Trophoblast cell (in vitro differentiated cells and primary cell): Measurements from ENCODE around the gene GPRIN3.
"Not testable (repeated sequence)": the region's sequence is repeated elsewhere in the genome, so short reads cannot be mapped to it uniquely, and the experiment has no call there.

Source experiments
- DNase-seq, 2 donors: peaks; one replicate each; pipeline ENCODE4 v3.0.0-alpha.2; 2016
- H2AFZ ChIP-seq: 2 replicates; pipeline ENCODE4 v1.6.1; 2013; ENCODE audit warnings: low read length, moderate library complexity, mild to moderate bottlenecking; ENCODE audit not compliant: insufficient read depth, poor library complexity
- H2AK5ac ChIP-seq: 2 replicates; pipeline ENCODE4 v1.6.1; 2013; ENCODE audit warnings: mild to moderate bottlenecking, low read length
- H2BK120ac ChIP-seq: 2 replicates; pipeline ENCODE4 v1.6.1; 2013; ENCODE audit warnings: low read length, mild to moderate bottlenecking, moderate library complexity; ENCODE audit not compliant: insufficient read depth, poor library complexity
- H2BK12ac ChIP-seq: 2 replicates; pipeline ENCODE4 v1.6.1; 2013; ENCODE audit warnings: mild to moderate bottlenecking, low read length, moderate library complexity
- H2BK5ac ChIP-seq: 2 replicates; pipeline ENCODE4 v1.6.1; 2013; ENCODE audit warnings: low read length, low read depth, moderate library complexity, mild to moderate bottlenecking; ENCODE audit not compliant: poor library complexity
- H3K14ac ChIP-seq: 2 replicates; pipeline ENCODE4 v1.6.1; 2013; ENCODE audit warnings: mild to moderate bottlenecking, low read length
- H3K18ac ChIP-seq: 2 replicates; pipeline ENCODE4 v1.6.1; 2013; ENCODE audit warnings: mild to moderate bottlenecking, low read length
- H3K23ac ChIP-seq: 2 replicates; pipeline ENCODE4 v1.6.1; 2013; ENCODE audit warnings: low read length
- H3K27ac ChIP-seq: 2 replicates; pipeline ENCODE4 v1.5.1; 2013; ENCODE audit warnings: low read depth, mild to moderate bottlenecking, inconsistent platforms, low read length, moderate library complexity
- H3K27me3 ChIP-seq: 2 replicates; pipeline ENCODE4 v1.6.1; 2013; ENCODE audit warnings: inconsistent platforms, mild to moderate bottlenecking, low read length, moderate library complexity; ENCODE audit not compliant: insufficient read depth
- H3K36me3 ChIP-seq, 2 experiments: 1 replicate in 1 of 2; 2 replicates in 1 of 2; pipeline ENCODE4 v1.6.1; 2013; ENCODE audit warnings: low read length in 2 of 2, mild to moderate bottlenecking in 2 of 2, moderate library complexity in 1 of 2; ENCODE audit not compliant: insufficient read depth in 2 of 2, control insufficient read depth in 1 of 2
- H3K4ac ChIP-seq: 2 replicates; pipeline ENCODE4 v1.6.1; 2013; ENCODE audit warnings: low read depth, mild to moderate bottlenecking, low read length, moderate library complexity
- H3K4me1 ChIP-seq, 2 experiments: 1 replicate in 1 of 2; 2 replicates in 1 of 2; pipeline ENCODE4 v1.6.1; 2013; ENCODE audit warnings: low read length in 2 of 2, mild to moderate bottlenecking in 2 of 2, moderate library complexity in 1 of 2; ENCODE audit not compliant: insufficient read depth in 2 of 2, control insufficient read depth in 1 of 2
- H3K4me2 ChIP-seq: 2 replicates; pipeline ENCODE4 v1.6.1; 2013; ENCODE audit warnings: inconsistent platforms, mild to moderate bottlenecking, low read length, moderate library complexity
- H3K4me3 ChIP-seq: 2 replicates; pipeline ENCODE4 v1.5.1; 2013; ENCODE audit warnings: mild to moderate bottlenecking, low read depth, low read length, inconsistent platforms
- H3K79me1 ChIP-seq: one replicate; pipeline ENCODE4 v1.6.1; 2013; ENCODE audit warnings: low read length
- H3K79me2 ChIP-seq: 2 replicates; pipeline ENCODE4 v1.6.1; 2013; ENCODE audit warnings: low read length, mild to moderate bottlenecking; ENCODE audit not compliant: control insufficient read depth, insufficient read depth, poor library complexity
- H3K9ac ChIP-seq: 2 replicates; pipeline ENCODE4 v1.6.1; 2013; ENCODE audit warnings: mild to moderate bottlenecking, low read length
- H3K9me3 ChIP-seq: 2 replicates; pipeline ENCODE4 v1.6.1; 2013; ENCODE audit warnings: low read depth, mild to moderate bottlenecking, control low read depth, inconsistent platforms, low read length; ENCODE audit not compliant: insufficient read depth
- H4K12ac ChIP-seq: 2 replicates; pipeline ENCODE4 v1.6.1; 2013; ENCODE audit warnings: low read depth, mild to moderate bottlenecking, low read length, moderate library complexity
- H4K8ac ChIP-seq: 2 replicates; pipeline ENCODE4 v1.6.1; 2013; ENCODE audit warnings: low read depth, mild to moderate bottlenecking, low read length, moderate library complexity
- H4K91ac ChIP-seq: one replicate; pipeline ENCODE4 v1.6.1; 2013; ENCODE audit warnings: low read depth, mild to moderate bottlenecking, low read length, moderate library complexity
- WGBS: extraction: QIAGEN DNeasy Blood & Tissue Kit; methylation state at CpG from one replicate; pipeline ENCODE4 v1.1.7; 2013; ENCODE audit warnings: missing lambda C conversion rate; ENCODE audit not compliant: insufficient read length, insufficient coverage; ENCODE audit errors: extremely low coverage; 5-methylcytosine and 5-hydroxymethylcytosine counted together

The GPRIN3 gene

DNA sequence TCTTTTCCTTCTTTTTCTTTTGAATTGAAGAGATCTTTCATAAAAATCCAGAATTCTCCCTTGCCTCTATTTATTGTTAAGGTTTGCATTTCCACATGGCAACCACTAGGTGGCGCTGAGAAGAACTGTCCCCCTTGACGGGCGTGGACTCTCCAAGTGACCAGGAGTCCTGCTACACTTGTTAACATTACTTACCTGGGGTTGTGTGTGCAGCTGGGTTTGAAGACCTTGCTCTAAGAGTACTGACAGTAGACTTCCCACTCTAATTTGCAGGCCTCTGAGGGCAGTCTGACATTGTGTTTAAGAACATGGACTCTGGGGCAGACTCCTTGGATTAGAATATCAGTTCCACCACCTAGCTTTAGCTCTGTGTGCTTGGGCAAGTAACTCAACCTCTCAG lies 52.8 kb downstream of the GPRIN3 start:
- H3K4me3 ChIP-seq, result no peak overlapping the region
- no peak overlapping the region for H3K23ac ChIP-seq
- no peak overlapping the region for H4K8ac ChIP-seq
- no peaks in the 10 kb centered on the region for H3K27me3 ChIP-seq
- H3K4ac ChIP-seq, result no peak overlapping the region
- no peak overlapping the region for H2BK120ac ChIP-seq
- H3K18ac ChIP-seq, result no peak overlapping the region
- peak; percentile 18 to 71 for DNase-seq
- no peaks in the 10 kb centered on the region for H3K4me1 ChIP-seq
- no CpG with 5 or more reads among the region's 3 CpGs for WGBS
- H2AFZ ChIP-seq, result no peak overlapping the region
- no peak overlapping the region for H2BK12ac ChIP-seq
- no peak overlapping the region for H3K27ac ChIP-seq
- no peaks in the 10 kb centered on the region for H3K79me2 ChIP-seq
- no peak overlapping the region for H3K4me2 ChIP-seq
- H3K36me3 ChIP-seq, result no peaks in the 10 kb centered on the region
- H4K91ac ChIP-seq, result no peak overlapping the region
- no peak overlapping the region for H2AK5ac ChIP-seq
- no peak overlapping the region for H3K9ac ChIP-seq
- no peaks in the 10 kb centered on the region for H3K79me1 ChIP-seq
- H2BK5ac ChIP-seq, result no peak overlapping the region
- H3K9me3 ChIP-seq, result no peaks in the 10 kb centered on the region
- H3K14ac ChIP-seq, result no peak overlapping the region
- H4K12ac ChIP-seq, result no peak overlapping the region

DNA sequence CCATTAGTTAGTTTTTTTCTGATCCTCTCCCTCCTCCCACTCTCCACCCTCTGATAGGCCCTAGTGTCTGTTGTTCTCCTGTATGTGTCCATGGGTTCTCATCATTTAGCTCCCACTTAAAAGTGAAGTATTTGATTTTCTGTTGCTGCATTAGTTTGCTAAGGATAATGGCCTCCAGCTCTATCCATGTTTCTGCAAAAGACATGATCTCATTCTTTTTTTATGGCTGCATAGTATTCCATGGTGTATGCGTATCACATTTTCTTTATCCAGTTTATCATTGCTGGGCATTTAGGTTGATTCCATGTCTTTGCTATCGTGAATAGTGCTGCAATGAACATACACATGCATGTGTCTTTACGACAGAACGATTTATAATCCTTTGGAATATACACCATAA lies 53.3 kb downstream of the GPRIN3 start:
- not testable (repeated sequence) for H4K12ac ChIP-seq, H2AFZ ChIP-seq, H3K27ac ChIP-seq, H3K36me3 ChIP-seq, H3K79me2 ChIP-seq, H2BK120ac ChIP-seq, H3K9me3 ChIP-seq, H3K18ac ChIP-seq, H3K14ac ChIP-seq, H2AK5ac ChIP-seq, H4K91ac ChIP-seq, H3K9ac ChIP-seq, H3K79me1 ChIP-seq, DNase-seq, H3K27me3 ChIP-seq, H3K23ac ChIP-seq, H3K4me1 ChIP-seq, H2BK5ac ChIP-seq, H4K8ac ChIP-seq, H3K4me2 ChIP-seq, H3K4me3 ChIP-seq, H2BK12ac ChIP-seq, H3K4ac ChIP-seq
- no CpG with 5 or more reads among the region's 4 CpGs for WGBS

DNA sequence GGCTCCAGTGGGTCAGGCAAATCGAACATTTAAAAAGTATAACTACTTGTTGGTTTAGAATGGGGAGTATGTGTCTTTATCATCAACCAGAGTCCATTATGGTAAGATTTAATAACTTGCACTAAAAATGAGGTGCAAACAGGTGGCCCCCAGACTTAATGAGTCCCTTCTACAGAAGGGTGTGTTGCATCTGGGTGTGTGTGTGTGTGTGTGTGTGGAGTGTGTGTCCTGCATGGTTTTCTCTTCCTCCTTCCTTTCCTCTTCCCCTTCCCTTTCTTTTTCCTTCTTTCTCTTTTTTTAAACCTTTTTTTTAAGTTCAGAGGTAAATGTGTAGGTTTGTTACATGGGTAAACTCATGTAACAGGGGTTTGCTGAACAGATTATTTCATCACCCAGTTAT lies 53.7 kb downstream of the GPRIN3 start:
- Histone ChIP-seq H2AFZ (no peak overlapping the region), H4K91ac (no peak overlapping the region), H3K79me1 (no peaks in the 10 kb centered on the region), H3K4me3 (no peak overlapping the region), H3K79me2 (no peaks in the 10 kb centered on the region), H3K18ac (no peak overlapping the region), H3K4me1 (no peaks in the 10 kb centered on the region), H4K12ac (no peak overlapping the region), H2BK120ac (no peak overlapping the region), H3K4ac (no peak overlapping the region), H3K36me3 (no peaks in the 10 kb centered on the region), H2AK5ac (no peak overlapping the region), H3K9me3 (no peaks in the 10 kb centered on the region), H2BK5ac (no peak overlapping the region), H3K23ac (no peak overlapping the region), H3K9ac (no peak overlapping the region), H3K27me3 (no peaks in the 10 kb centered on the region), H3K4me2 (no peak overlapping the region), H3K27ac (no peak overlapping the region), H4K8ac (no peak overlapping the region), H3K14ac (no peak overlapping the region), H2BK12ac (no peak overlapping the region)
- DNase-seq, result no peak
- whole genome bisulfite sequencing, result no CpG with 5 or more reads among the region's 1 CpG

DNA sequence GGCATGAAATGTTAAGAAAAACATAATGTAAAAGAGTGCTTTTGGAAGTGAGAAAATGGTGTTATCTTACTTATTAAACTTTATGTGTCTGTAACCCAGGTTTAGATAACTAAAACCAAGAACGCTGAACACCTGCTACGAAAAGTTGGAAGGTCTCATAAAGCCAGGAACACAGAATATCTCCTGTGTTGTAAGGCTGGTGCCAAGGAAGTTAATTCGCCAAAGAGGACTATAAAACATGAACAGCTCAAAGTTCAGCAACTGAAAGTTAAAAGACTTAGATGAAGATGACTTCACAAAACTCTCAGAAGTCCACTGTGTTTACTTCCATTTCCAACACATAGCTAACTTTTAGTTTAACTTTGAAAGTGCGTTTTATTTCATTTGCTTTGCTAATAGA lies 54.3 kb downstream of the GPRIN3 start:
- Histone ChIP-seq H3K18ac (no peak overlapping the region), H3K79me1 (no peaks in the 10 kb centered on the region), H3K9ac (no peak overlapping the region), H3K23ac (no peak overlapping the region), H3K4me2 (no peak overlapping the region), H3K9me3 (no peaks in the 10 kb centered on the region), H2BK5ac (no peak overlapping the region), H3K14ac (no peak overlapping the region), H3K4me1 (no peaks in the 10 kb centered on the region), H3K27me3 (no peaks in the 10 kb centered on the region), H2AFZ (no peak overlapping the region), H4K8ac (no peak overlapping the region), H4K91ac (no peak overlapping the region), H2BK12ac (no peak overlapping the region), H3K4me3 (no peak overlapping the region), H3K27ac (no peak overlapping the region), H2AK5ac (no peak overlapping the region), H4K12ac (no peak overlapping the region), H3K79me2 (no peaks in the 10 kb centered on the region), H3K4ac (no peak overlapping the region), H2BK120ac (no peak overlapping the region), H3K36me3 (no peaks in the 10 kb centered on the region)
- no CpG with 5 or more reads among the region's 4 CpGs for WGBS
- no peak for DNase-seq

DNA sequence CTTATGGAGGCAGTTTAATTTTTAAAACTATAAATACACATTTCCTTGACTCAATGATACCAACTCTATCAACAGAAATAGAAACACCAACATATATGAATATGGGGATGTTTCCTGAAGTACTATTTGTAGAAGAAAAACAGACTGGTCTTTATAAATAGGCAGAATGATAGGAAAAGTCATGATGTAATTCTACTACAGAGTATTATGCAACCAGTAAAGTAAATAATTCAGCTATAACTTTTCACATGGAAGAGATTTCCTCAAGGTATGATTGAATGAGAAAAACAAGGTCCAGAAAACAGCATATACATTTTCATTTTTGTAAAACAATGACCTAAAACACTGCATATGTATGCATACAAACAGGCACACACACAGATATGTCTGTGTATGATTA lies 56.2 kb downstream of the GPRIN3 start:
- no peak overlapping the region for H3K4ac ChIP-seq
- no peak overlapping the region for H3K14ac ChIP-seq
- no peak overlapping the region for H2BK120ac ChIP-seq
- no peak overlapping the region for H2AFZ ChIP-seq
- H4K91ac ChIP-seq, result no peak overlapping the region
- H3K27ac ChIP-seq, result no peak overlapping the region
- H3K9me3 ChIP-seq, result no peaks in the 10 kb centered on the region
- no peak overlapping the region for H3K23ac ChIP-seq
- no peak overlapping the region for H4K8ac ChIP-seq
- H2BK12ac ChIP-seq, result no peak overlapping the region
- DNase-seq, result no peak
- H3K27me3 ChIP-seq, result no peaks in the 10 kb centered on the region
- no peaks in the 10 kb centered on the region for H3K79me2 ChIP-seq
- H3K4me2 ChIP-seq, result no peak overlapping the region
- no peaks in the 10 kb centered on the region for H3K4me1 ChIP-seq
- no peaks in the 10 kb centered on the region for H3K36me3 ChIP-seq
- H2BK5ac ChIP-seq, result no peak overlapping the region
- no peak overlapping the region for H3K18ac ChIP-seq
- no peak overlapping the region for H2AK5ac ChIP-seq
- no peaks in the 10 kb centered on the region for H3K79me1 ChIP-seq
- no peak overlapping the region for H4K12ac ChIP-seq
- H3K9ac ChIP-seq, result no peak overlapping the region
- H3K4me3 ChIP-seq, result no peak overlapping the region
